Osteocyte (in vitro differentiated cells): Measurements from ENCODE around the gene TMEM250. TPM values are rescaled to one million over a fixed set of nuclear protein-coding genes. Genes with fewer than 3 reads are reported as not detected.
A peak's percentile ranks its signal among the peaks of the same experiment; 100 is the strongest.
"Not testable (repeated sequence)": the region's sequence is repeated elsewhere in the genome, so short reads cannot be mapped to it uniquely, and the experiment has no call there.

ENCODE experiments used
- DNase-seq: peaks from one replicate; pipeline ENCODE4 v3.0.0; 2021; ENCODE audit warnings: mixed read lengths; ENCODE audit not compliant: unreplicated experiment; ENCODE audit errors: extremely low spot score
- H3K27ac Mint-ChIP-seq: one replicate; pipeline ENCODE4 v1.8.0; 2021; ENCODE audit warnings: mild to moderate bottlenecking, mixed read lengths; ENCODE audit not compliant: unreplicated experiment
- H3K27me3 Mint-ChIP-seq: one replicate; pipeline ENCODE4 v1.8.0; 2021; ENCODE audit warnings: mixed read lengths; ENCODE audit not compliant: unreplicated experiment
- H3K36me3 Mint-ChIP-seq: one replicate; pipeline ENCODE4 v1.8.0; 2021; ENCODE audit warnings: mixed read lengths; ENCODE audit not compliant: unreplicated experiment
- H3K4me1 Mint-ChIP-seq: one replicate; pipeline ENCODE4 v1.8.0; 2021; ENCODE audit warnings: mixed read lengths; ENCODE audit not compliant: unreplicated experiment
- H3K4me3 Mint-ChIP-seq: one replicate; pipeline ENCODE4 v1.8.0; 2021; ENCODE audit warnings: mild to moderate bottlenecking, moderate library complexity, mixed read lengths; ENCODE audit not compliant: unreplicated experiment
- H3K9me3 Mint-ChIP-seq: one replicate; pipeline ENCODE4 v1.8.0; 2021; ENCODE audit warnings: mixed read lengths; ENCODE audit not compliant: unreplicated experiment
- total RNA-seq: library from RNA; stranded (reverse); gene quantifications from 2 replicates; pipeline ENCODE4 v1.2.1, GENCODE V29; 2021
- TF ChIP-seq, protein P1 (sequence below): fragments of 200-600 bp; sonication (generic); IDR thresholded peaks from 2 replicates; pipeline ENCODE4 v1.5.0; 2021; ENCODE audit warnings: antibody characterized with exemption, mild to moderate bottlenecking, moderate library complexity

The TMEM250 gene
- total RNA-seq, 1 donor from 2014 or later: 34.0 TPM

- DNase-seq: no peak
- TF ChIP-seq, protein P1, sequence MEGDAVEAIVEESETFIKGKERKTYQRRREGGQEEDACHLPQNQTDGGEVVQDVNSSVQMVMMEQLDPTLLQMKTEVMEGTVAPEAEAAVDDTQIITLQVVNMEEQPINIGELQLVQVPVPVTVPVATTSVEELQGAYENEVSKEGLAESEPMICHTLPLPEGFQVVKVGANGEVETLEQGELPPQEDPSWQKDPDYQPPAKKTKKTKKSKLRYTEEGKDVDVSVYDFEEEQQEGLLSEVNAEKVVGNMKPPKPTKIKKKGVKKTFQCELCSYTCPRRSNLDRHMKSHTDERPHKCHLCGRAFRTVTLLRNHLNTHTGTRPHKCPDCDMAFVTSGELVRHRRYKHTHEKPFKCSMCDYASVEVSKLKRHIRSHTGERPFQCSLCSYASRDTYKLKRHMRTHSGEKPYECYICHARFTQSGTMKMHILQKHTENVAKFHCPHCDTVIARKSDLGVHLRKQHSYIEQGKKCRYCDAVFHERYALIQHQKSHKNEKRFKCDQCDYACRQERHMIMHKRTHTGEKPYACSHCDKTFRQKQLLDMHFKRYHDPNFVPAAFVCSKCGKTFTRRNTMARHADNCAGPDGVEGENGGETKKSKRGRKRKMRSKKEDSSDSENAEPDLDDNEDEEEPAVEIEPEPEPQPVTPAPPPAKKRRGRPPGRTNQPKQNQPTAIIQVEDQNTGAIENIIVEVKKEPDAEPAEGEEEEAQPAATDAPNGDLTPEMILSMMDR: no peak
- Mint-ChIP-seq H3K4me3 (peak overlapping the region; percentile 29), H3K27ac (peak overlapping the region; percentile 89), H3K36me3 (no peaks in the 10 kb centered on the region), H3K4me1 (peaks cover 58% of the 10 kb centered on the region), H3K9me3 (no peaks in the 10 kb centered on the region), H3K27me3 (no peaks in the 10 kb centered on the region)
Measured at GRCh38 chr9:136104916-136105315, 13.8 kb downstream of the TMEM250 start.

- TF ChIP-seq, protein P1: no peak
- peaks cover 55% of the 10 kb centered on the region for H3K4me1 Mint-ChIP-seq
- no peak overlapping the region for H3K27ac Mint-ChIP-seq
- no peak for DNase-seq
- H3K9me3 Mint-ChIP-seq: no peaks in the 10 kb centered on the region
- no peaks in the 10 kb centered on the region for H3K36me3 Mint-ChIP-seq
- H3K27me3 Mint-ChIP-seq: no peaks in the 10 kb centered on the region
- H3K4me3 Mint-ChIP-seq: no peak overlapping the region
Measured at GRCh38 chr9:136104488-136104800, 14.2 kb downstream of the TMEM250 start.

DNA sequence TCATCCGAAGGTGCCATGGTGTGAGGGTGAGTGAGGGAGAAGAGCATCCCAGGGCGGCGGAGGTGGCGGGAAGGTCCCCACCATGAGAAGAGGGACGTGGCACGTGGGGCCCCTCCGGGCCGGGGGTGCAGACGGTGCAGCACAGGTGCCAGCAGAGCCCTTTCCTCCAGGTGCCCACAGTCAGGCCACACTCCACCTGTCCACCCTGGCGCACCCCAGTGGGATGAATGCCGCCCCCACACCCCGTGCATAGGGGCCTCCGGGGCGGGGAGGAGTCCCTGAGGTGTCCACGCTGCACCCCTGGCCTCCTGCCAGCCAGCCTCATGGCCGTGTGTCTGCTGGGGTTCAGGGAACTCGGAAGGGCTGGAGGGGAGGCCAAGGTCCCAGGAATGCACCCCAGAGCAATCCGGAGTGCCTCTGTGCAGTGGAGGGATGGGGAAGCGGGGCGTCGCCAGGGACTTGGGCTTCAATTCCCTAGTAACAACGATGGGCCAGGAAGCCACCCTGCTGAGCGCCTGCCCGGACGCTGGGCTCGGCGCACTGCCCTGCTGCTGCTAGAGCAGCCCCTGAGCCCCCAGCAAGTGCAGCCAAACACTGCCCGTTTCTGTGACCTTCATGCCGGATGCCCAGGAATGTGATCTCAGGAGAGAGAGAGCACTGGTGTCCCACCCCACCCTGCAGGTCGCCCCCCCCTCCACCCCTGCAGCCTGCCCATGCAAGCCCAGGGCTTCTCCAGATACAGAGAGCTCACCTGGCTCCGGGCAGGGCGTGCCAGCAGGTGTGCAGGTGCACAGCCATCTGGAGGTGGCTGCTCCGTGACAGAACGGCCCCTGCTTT is 14.8 kb downstream of the TMEM250 start:
- Mint-ChIP-seq H3K27me3 (no peaks in the 10 kb centered on the region), H3K9me3 (no peaks in the 10 kb centered on the region), H3K4me1 (peaks cover 56% of the 10 kb centered on the region), H3K4me3 (no peak overlapping the region), H3K27ac (no peak overlapping the region), H3K36me3 (no peaks in the 10 kb centered on the region)
- DNase-seq: no peak
- TF ChIP-seq, protein P1: no peak

- not testable (repeated sequence) for H3K4me3 Mint-ChIP-seq, H3K36me3 Mint-ChIP-seq
Measured at GRCh38 chr9:136101615-136102074, 17.0 kb downstream of the TMEM250 start.

GRCh38 chr9:136100700-136101614 is 17.7 kb downstream of the TMEM250 start:
- peaks cover 43% of the 10 kb centered on the region for H3K4me1 Mint-ChIP-seq
- no peaks in the 10 kb centered on the region for H3K36me3 Mint-ChIP-seq
- no peaks in the 10 kb centered on the region for H3K27me3 Mint-ChIP-seq
- H3K9me3 Mint-ChIP-seq: no peaks in the 10 kb centered on the region
- no peak for DNase-seq
- no peak overlapping the region for H3K27ac Mint-ChIP-seq
- TF ChIP-seq, protein P1: no peak
- H3K4me3 Mint-ChIP-seq: no peak overlapping the region

More at GRCh38 chr9:136101615-136102074, 17.0 kb downstream of the TMEM250 start:
- not testable (repeated sequence) for H3K9me3 Mint-ChIP-seq, H3K27ac Mint-ChIP-seq, H3K27me3 Mint-ChIP-seq, DNase-seq
- peaks cover 45% of the 10 kb centered on the region for H3K4me1 Mint-ChIP-seq
